ENCODE results near the gene ALG5. TPM values are rescaled to one million over a fixed set of nuclear protein-coding genes. Genes with fewer than 3 reads are reported as not detected.
A peak's percentile ranks its signal among the peaks of the same experiment; 100 is the strongest.

The ALG5 gene
- total RNA-seq, 1 donor from 2014 or later = 37.5 TPM

GRCh38 chr13:36915896-36916640, 83.1 kb downstream of the ALG5 start:
- DNase-seq (ENCODE audit: low read depth) = peak; percentile 9

DNA sequence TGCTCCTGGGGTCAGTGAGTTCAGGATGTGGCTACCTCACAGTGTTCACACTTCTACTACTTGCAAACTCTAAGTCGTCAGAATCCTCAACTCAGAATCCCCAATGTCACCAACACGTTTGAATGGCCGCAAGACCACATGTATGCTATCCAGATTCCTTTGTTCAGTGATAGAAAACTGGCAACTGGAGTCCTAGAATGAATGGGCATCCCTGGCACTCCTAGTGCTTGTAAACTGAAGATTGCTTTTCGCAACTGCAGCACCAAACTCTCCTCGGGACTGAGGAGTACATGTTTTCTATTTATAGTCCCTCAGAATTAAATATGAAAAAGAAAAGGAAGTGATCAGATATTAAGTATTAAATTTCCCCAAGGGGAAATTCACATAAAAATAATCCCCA, 84.0 kb downstream of the ALG5 start:
- no peak for DNase-seq (ENCODE audit: low read depth)

DNA sequence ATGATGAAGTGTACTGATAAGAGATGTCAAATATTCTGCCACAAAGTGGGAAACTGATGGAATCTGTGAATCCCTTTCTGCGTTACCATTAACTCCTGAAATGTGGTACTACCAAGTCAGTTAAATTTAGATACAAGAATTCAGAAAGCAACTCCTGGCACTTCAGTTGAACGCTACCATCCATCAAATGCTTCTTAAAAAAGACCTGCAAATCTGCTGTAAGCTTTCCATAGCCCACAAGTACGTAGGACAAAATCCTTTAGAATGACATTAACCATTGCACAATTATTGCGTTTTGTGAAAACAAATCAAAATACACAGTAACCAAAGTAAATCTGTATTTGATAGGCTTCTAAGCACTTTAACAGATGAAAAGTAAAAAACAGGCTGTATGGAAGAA, 84.5 kb downstream of the ALG5 start:
- DNase-seq (ENCODE audit: low read depth) = no peak

DNA sequence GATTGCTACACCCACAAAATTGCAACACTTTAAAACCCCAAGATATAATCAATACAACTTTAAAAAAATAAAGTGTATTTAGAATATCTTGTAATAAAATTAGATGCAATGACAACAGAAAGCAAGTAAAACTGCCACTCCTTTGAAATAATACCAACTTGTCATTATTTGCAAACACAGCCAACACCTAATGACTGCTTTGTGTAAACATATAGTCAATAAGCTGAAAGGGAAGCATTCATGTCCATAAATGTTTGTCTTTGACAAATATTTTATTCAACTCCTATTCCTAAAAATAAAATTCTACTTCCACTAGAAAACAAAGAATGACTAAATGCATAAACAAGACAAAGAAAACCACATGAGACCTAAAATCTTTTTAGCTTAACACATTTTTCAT, 85.7 kb downstream of the ALG5 start:
- DNase-seq (ENCODE audit: low read depth) = no peak

DNA sequence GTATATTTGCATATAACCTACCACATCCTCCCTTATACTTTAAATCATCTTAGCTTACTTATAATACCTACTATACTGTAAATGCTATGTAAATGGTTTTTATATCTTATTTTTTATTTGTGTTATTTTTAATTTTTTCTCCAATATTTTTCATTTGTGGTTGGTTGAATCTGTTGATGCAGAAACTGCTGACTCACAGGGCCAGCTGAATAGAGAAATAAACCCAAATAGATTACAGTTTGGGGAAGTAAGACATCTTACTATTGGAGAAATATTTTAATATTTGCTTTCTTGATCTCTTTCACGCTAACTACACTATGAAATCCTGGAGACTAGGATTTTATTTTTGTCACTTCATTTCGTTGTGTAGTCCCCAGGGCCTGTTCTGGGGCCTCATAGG, 86.2 kb downstream of the ALG5 start:
- DNase-seq (ENCODE audit: low read depth) = no peak

- no peak for DNase-seq (ENCODE audit: low read depth)
Observed at GRCh38 chr13:36912369-36912768, 86.8 kb downstream of the ALG5 start.

- peak; percentile 7 for DNase-seq (ENCODE audit: low read depth)
Observed at GRCh38 chr13:36910545-36910944, 88.6 kb downstream of the ALG5 start.

DNA sequence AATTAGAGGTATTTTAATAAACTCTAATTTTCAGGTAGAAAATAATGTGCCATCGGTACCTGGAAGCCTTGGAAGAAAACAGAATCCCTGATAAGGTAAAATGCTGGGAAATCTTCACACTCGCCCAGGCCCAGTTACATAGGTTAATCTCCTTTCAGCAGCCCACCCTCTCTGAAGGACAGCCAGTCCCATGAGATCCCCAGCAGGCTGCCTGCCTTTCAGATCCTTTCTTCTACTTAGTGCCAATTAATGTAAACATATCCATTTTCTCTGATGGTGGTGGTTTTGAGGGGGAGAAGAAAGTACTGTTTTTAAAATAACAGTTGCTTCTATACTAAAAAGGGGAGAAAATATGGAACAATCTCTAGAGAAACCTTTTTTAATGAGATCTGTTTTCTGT, 91.3 kb downstream of the ALG5 start:
- DNase-seq (ENCODE audit: low read depth) = no peak

GRCh38 chr13:36907266-36907665, 91.9 kb downstream of the ALG5 start:
- peak; percentile 15 for DNase-seq (ENCODE audit: low read depth)

DNA sequence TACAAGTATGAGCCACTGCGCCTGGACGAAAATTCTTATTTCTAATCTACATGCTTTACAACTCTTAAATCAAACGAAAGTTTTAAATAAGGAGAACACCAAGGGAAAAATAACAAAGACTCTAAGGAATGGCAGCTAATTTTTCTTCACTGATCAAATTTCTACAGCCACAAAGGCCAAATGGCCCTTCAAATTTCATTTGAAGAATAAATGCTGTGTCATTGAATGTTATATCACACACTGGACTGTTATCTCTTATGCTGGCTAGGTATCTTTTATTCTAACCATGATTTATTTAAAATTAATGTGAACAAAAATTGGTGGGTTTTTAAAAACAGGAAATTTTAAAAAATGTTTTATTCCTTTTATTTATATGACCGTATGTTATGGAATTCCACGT, 93.2 kb downstream of the ALG5 start:
- DNase-seq (ENCODE audit: low read depth) = no peak

DNA sequence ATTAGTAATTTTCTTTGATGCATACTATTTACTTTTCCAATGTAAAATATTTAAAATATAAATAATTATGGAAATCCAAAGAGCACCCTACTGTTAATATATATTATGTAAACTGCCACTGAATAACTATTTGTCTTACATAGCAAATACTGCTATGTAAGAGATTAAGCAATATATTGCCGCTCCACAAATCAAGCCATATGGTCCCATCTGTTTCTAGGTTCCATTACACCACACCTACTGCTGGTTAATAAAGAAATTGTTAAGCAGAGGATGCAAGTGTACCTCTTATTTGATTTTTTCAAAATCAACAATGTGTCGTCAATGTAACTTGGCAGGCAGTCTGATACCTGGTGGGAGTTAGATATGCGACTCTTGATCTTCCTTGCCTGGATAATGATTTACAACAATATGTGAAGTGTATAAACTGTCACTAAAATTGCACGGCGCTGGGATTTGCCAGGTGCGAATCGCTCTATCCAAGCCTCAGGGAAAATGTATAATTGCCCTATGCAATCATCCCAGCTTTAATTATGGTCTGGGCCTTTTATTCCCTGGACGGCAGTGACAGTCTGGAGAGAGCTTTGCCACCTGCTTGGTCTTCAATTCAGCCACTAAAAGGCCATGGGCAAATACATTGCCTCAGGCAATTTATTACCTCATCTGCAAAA, 95.1 kb downstream of the ALG5 start:
- no peak for DNase-seq (ENCODE audit: low read depth)

Other genes with a start within 250 kb of the ALG5 start
- gene RFXAP, start 180.1 kb downstream of the ALG5 start, total RNA-seq = 2.3 TPM in 1 of 2 replicates, not detected in the other
- 0.52 and 9.3 TPM in 2 replicates for gene SMAD9, start 79.1 kb downstream of the ALG5 start, total RNA-seq
- gene EXOSC8, start 1.4 kb upstream of the ALG5 start, total RNA-seq = 15.4 and 26.7 TPM in 2 replicates
- gene SUPT20H, start 60.3 kb upstream of the ALG5 start, total RNA-seq = 44.3 and 61.5 TPM in 2 replicates
- gene CSNK1A1L, start 106.3 kb upstream of the ALG5 start, total RNA-seq = not detected in 2 replicates